Stimulated activated naive B cell treated with anti-CD40 and anti-IgM and Interleukin-4, amounts not matched to agents 10 μg/mL and 1 μg/mL and 100 μg/mL, for 72 hours (primary cell): Measurements from ENCODE around the gene ARHGAP8.

Experiments
- ATAC-seq, 2 donors: fragments of 150-1000 bp; cut with Tn5 transposase; replicated peaks; 2 replicates each; pipeline ENCODE4 v1.10.0; 2021; ENCODE audit warnings: moderate library complexity in 1 of 2
- DNase-seq: peaks from one replicate; pipeline ENCODE4 v3.0.0; 2021
- H3K27ac Mint-ChIP-seq: one replicate; pipeline ENCODE4 v1.8.0; 2022; ENCODE audit warnings: mild to moderate bottlenecking, mixed read lengths
- H3K27me3 Mint-ChIP-seq, 2 donors: one replicate each; pipeline ENCODE4 v1.8.0; 2022; ENCODE audit warnings: mixed read lengths in 2 of 2
- H3K36me3 Mint-ChIP-seq, 2 donors: one replicate each; pipeline ENCODE4 v1.8.0; 2022; ENCODE audit warnings: mixed read lengths in 2 of 2, mild to moderate bottlenecking in 1 of 2
- H3K4me1 Mint-ChIP-seq, 2 donors: one replicate each; pipeline ENCODE4 v1.8.0; 2022; ENCODE audit warnings: mixed read lengths in 2 of 2, mild to moderate bottlenecking in 1 of 2
- H3K4me3 Mint-ChIP-seq, 2 donors: one replicate each; pipeline ENCODE4 v1.8.0; 2022; ENCODE audit warnings: mild to moderate bottlenecking in 2 of 2, mixed read lengths in 2 of 2, moderate library complexity in 1 of 2
- H3K9me3 Mint-ChIP-seq, 2 donors: one replicate each; pipeline ENCODE4 v1.8.0; 2022; ENCODE audit warnings: mixed read lengths in 2 of 2, mild to moderate bottlenecking in 1 of 2

The ARHGAP8 gene

DNA sequence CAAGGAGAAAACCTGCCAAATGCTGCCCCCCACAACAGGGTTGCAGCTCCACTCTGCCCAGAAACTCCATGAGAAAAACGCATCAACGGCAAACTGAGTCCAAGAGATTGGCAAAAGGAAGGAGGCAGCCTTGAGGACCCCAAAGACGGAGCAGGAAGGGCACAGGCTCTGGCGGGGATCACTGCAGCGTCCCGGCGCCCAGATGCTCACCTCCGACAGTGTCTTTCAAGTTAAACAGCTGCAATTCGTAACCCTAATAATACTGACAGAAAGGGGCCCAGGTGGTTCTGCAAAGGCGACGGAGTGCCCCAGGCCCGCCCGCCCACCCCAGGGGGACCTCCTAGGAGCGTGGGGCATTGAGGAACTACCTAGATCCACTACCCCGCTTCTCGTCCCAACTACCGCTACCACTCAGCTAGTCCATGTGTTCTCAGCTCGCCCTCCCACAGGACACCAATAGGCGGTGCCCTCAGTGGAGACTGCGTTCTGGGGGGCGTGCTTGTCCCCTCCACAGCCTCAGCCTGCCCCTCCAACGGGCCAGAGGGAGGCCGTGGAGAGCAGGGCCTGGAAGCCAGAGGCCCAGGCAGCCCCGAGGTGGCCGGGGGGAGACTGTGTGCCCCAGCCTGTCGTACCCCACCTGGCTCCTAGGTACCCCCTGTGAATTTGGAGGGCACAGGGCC is 130.0 kb downstream of the ARHGAP8 start:
- Mint-ChIP-seq H3K36me3 (no peaks in the 10 kb centered on the region), H3K4me3 (no peak overlapping the region), H3K27me3 (peaks cover 0 to 3% of the 10 kb centered on the region in 2 donors), H3K9me3 (no peaks in the 10 kb centered on the region), H3K4me1 (no peaks in the 10 kb centered on the region), H3K27ac (no peak overlapping the region)
- no peak for ATAC-seq
- no peak for DNase-seq

DNA sequence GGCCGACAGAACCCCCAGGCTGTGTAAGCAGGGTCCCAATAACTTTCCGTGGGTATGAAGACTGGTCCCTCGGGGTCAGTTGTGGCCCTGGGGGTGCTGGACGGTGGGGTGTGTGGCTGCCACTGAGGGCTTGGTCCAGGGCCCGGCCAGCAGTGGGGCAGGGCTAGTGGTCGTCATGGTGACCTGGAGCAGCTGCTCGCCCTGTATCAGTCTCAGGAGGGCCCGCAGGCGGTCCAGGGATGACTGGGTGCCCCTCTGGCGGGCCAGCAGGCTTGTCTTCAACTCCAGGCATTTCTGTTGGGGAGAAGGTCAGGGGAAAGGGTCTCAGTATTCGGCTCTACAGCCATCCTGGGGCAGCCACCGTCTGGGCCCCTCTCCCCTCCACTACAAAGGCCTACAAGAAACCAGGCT is 130.6 kb downstream of the ARHGAP8 start:
- H3K9me3 Mint-ChIP-seq, result no peaks in the 10 kb centered on the region
- H3K36me3 Mint-ChIP-seq, result no peaks in the 10 kb centered on the region
- ATAC-seq (no peak), DNase-seq (no peak)
- no peak overlapping the region for H3K4me3 Mint-ChIP-seq
- peaks cover 0 to 3% of the 10 kb centered on the region in 2 donors for H3K27me3 Mint-ChIP-seq
- H3K27ac Mint-ChIP-seq, result no peak overlapping the region
- no peaks in the 10 kb centered on the region for H3K4me1 Mint-ChIP-seq

DNA sequence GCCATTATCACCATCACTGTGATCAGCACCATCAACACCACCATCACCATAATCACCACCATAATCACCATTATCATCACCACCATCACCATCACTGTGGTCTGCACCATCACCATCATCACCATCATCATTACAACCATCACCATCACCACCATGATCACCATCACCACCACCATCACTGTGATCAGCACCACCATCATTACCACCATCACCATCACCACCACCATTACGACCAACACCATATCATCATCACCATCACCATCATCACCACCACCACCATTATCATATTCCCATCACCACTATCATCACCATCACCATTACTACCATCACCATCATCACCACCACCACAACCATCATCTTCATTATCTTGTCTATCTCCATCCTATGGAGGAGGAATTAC is 132.2 kb downstream of the ARHGAP8 start:
- Mint-ChIP-seq H3K27me3 (peaks cover 0 to 3% of the 10 kb centered on the region in 2 donors), H3K27ac (no peak overlapping the region), H3K36me3 (no peaks in the 10 kb centered on the region), H3K9me3 (no peaks in the 10 kb centered on the region), H3K4me1 (no peaks in the 10 kb centered on the region), H3K4me3 (no peak overlapping the region)
- ATAC-seq, result no peak
- no peak for DNase-seq

DNA sequence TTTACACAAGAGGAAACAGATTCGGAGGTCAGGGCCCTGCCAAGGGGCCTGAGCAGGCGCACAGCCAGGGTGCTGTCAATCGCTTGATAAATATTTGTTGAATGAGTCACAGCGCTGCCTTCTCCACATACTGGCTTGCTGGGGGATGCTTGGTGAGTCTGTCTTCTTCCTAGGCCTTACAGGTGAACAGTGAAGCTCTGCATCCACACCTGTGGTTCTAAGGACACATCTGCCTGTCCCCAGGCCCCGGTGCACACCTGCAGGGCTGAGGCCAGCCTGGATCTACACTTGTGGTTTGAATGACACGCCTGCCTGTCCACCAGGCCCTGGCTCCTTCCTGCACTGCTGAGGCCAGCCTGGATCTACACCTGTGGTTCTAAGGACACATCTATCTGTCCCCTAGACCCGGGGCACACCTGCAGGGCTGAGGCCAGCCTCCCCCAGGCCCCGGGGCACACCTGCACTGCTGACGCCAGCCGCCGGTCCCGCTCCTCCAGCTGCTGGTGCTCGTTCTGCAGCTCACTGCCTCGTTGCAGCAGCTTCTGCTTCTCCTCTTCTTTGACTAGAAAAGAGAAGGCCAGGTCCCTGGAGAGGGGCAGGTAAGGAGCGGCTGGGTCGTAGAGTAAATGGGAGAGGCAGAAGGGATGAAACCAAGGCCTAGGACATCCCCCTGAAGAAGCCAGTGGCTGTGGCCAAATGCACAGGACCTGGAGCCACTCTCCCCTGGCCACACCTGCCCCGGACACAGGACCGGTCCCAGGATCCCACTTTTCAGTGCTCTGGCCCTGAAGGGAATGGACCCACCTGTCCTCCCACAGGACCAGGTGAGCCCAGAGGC is 132.8 kb downstream of the ARHGAP8 start:
- H3K27ac Mint-ChIP-seq, result no peak overlapping the region
- ATAC-seq (no peak), DNase-seq (no peak)
- peaks cover 0 to 3% of the 10 kb centered on the region in 2 donors for H3K27me3 Mint-ChIP-seq
- H3K4me1 Mint-ChIP-seq, result no peaks in the 10 kb centered on the region
- H3K9me3 Mint-ChIP-seq, result no peaks in the 10 kb centered on the region
- H3K36me3 Mint-ChIP-seq, result no peaks in the 10 kb centered on the region
- H3K4me3 Mint-ChIP-seq, result no peak overlapping the region

DNA sequence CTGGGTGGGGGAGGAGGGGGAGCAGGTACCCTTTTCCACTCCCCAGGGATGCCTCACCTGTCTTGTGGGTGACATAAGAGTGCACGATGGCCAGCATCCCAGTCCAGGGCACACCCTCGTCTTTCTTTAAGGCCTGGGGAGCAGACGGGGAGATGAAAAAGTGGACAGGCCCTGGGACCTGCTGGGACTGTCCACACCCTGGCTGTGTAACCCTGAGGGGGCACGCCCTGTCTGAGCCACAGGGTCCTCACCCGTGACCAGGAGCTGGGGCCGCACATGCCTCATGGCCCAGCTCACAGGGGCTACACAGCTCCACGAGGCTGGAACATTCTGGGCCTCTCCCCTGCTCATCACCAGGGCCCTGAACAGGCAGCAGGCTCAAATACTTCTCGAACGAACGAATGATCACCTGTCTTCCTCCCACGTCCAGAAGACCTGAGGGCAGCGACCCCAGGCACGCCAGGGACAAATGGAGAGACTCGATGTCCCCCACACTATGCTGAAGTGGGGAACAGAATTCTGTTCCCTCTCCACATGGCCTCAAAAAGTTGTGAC is 133.5 kb downstream of the ARHGAP8 start:
- DNase-seq (no peak), ATAC-seq (no peak)
- Mint-ChIP-seq H3K9me3 (no peaks in the 10 kb centered on the region), H3K27me3 (peaks cover 0 to 3% of the 10 kb centered on the region in 2 donors), H3K36me3 (no peaks in the 10 kb centered on the region), H3K4me3 (no peak overlapping the region), H3K4me1 (no peaks in the 10 kb centered on the region), H3K27ac (no peak overlapping the region)

DNA sequence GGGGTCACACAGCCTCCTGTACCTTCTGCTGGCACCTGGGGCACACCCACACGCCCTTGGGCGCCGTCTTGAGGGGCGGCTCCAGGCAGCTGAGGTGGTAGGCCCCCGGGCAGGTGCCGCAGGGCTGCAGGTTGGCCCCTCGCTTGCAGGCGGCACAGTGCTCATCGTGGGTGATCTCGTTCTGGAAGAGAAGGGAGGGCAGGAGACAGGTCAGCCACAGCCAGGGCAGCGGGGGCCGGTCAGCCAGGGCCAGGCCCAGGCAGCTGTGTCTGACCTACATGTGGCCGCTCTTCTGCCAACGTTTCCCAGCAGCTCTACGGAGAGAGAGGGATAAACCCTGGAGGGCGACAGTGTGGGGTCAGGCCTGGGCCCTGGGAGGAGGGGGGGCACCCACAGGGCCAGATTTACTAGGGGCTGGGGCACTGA is 135.6 kb downstream of the ARHGAP8 start:
- Mint-ChIP-seq H3K27me3 (peaks cover 0 to 3% of the 10 kb centered on the region in 2 donors), H3K4me3 (no peak overlapping the region), H3K9me3 (no peaks in the 10 kb centered on the region), H3K36me3 (no peaks in the 10 kb centered on the region), H3K27ac (no peak overlapping the region), H3K4me1 (no peaks in the 10 kb centered on the region)
- no peak for DNase-seq
- ATAC-seq, result no peak

DNA sequence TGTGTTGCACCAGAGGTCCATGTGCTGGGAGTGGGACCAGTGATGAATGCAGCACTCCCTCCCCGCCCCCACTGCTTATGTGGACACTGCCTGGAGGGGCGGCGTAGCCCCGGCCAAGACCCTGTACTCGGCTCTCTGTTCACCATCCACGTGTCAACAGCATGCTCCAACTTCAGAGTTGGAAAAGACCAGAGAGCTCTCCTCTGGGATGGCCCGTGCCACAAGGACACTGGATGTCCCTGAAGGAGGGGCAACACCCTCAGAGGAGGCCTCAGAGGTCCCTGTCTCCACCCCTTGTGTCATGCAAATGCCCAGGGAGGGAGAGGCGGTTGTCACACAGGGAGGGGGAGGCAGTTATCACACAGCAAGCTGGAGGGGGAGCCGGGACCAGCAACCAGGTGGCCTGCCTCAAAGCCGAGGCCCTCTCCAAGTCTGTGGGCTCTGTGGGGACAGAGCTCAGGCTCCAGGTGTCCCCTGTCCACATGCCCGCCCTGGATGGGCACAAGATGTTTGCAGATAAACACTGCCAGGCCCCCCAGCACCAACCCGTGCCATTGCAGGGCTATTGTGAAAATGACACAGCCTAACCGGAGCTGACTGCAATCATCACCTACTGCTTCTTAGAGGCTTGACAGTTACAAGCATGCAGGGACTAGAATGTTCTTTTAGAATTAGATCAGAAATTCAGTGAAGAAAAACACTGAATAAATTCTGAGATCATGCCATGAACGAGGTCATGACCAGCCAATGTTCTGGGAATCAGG is 136.3 kb downstream of the ARHGAP8 start:
- no peaks in the 10 kb centered on the region for H3K9me3 Mint-ChIP-seq
- DNase-seq (no peak), ATAC-seq (no peak)
- H3K36me3 Mint-ChIP-seq, result no peaks in the 10 kb centered on the region
- H3K27me3 Mint-ChIP-seq, result peaks cover 0 to 3% of the 10 kb centered on the region in 2 donors
- no peak overlapping the region for H3K4me3 Mint-ChIP-seq
- H3K27ac Mint-ChIP-seq, result no peak overlapping the region
- no peaks in the 10 kb centered on the region for H3K4me1 Mint-ChIP-seq

DNA sequence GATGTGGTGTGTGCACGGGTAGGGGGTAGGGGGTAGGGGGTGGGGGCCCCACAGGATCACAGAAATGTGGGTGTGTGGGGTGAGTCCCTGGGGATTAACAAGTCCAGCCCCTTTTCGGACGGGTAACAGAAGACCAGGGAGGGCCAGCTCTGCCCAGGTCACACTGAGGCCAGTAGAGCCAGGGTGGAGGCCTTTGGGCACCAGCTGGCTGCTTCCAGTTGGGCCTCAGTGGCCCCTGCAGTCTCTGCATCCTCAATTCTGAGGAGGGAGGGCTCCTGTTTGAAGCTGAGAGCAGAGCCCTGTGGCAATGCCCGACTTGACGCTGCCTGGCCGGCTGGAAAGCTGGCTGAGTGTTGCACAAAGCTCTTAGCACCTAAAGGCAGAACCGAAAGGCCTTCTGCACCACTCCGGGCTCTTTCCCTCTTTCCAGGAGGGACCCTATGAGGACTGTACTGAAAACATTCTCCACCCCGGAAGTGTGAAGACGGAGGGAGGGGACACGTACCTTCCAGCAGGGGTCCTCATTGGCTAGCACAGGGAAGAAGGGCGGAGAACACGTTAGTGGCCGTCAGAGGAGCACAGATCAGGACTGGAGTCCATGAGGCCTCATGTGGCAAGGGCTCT is 137.0 kb downstream of the ARHGAP8 start:
- ATAC-seq (no peak), DNase-seq (no peak)
- no peaks in the 10 kb centered on the region for H3K4me1 Mint-ChIP-seq
- H3K9me3 Mint-ChIP-seq, result no peaks in the 10 kb centered on the region
- no peaks in the 10 kb centered on the region for H3K36me3 Mint-ChIP-seq
- no peak overlapping the region for H3K27ac Mint-ChIP-seq
- no peak overlapping the region for H3K4me3 Mint-ChIP-seq
- H3K27me3 Mint-ChIP-seq, result peaks cover 0 to 3% of the 10 kb centered on the region in 2 donors

DNA sequence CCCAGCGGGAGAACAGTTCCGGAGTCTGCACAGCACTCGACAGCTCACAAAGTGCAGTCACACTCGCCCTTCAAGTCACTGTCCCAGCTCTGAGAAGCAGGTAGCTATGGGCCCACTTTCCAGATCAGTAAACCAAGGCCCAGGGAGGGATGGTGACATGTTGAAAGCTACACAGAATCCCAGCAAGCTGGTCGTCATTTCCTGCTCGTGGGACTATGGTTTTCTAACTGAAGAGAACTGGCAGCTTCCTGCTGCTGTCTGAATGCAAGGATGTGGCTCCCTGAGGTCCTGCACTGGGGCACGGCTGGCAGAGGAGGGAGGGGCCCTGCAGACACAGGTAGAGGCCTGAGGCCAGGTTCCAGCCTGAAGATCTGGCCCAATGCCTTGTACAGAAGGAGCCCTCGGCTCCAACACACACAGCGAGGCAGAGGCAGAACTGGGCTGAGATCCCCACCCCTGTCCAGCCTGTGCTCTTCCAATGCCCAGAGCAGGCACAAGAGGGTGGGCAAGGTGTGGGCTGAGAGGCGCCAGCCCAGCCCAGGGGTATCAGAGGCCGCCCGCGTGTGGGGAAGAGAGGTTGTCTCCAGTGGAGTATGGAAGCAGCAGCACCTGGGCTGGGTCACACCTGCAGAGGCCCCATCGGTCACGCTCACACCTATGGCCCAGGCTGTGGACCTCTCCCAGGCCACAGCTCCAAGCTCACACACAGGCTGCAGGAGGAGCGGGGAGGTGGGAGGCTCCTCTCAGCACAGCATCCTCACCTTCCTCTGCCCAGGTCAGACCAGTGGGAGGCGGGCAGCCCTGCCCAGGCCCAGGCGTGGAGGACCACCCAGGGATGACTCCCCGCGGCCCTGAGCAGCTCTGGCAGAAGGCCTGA is 138.3 kb downstream of the ARHGAP8 start:
- no peaks in the 10 kb centered on the region for H3K36me3 Mint-ChIP-seq
- ATAC-seq (peak in 1 of 2 donors; percentile 19), DNase-seq (no peak)
- no peak overlapping the region for H3K27ac Mint-ChIP-seq
- no peaks in the 10 kb centered on the region for H3K4me1 Mint-ChIP-seq
- H3K4me3 Mint-ChIP-seq, result no peak overlapping the region
- H3K9me3 Mint-ChIP-seq, result no peaks in the 10 kb centered on the region
- peaks cover 0 to 3% of the 10 kb centered on the region in 2 donors for H3K27me3 Mint-ChIP-seq

DNA sequence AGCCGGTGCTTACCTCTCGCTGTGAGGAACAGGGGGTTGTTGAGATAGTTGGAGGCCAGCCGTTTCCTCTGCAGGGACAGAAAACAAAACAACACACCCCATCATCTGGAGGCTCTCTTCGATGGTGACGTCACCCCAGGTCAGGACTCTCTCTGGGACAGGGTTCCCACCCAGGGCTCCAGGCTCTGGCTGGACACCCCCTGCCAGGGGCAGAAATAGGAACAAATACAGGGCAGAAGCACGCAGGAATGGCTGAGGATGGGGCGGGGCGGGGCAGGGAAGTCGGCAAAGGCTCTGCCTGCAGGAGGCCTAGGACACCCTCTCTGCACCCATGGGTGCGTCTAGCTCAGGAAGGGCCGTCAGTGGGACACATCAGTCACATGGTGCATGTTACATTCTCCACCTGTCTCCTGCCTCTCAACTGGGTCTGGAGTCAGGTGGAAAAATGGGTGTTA is 138.9 kb downstream of the ARHGAP8 start:
- DNase-seq (no peak), ATAC-seq (no peak)
- Mint-ChIP-seq H3K27me3 (no peaks in the 10 kb centered on the region), H3K36me3 (no peaks in the 10 kb centered on the region), H3K27ac (no peak overlapping the region), H3K9me3 (no peaks in the 10 kb centered on the region), H3K4me1 (no peaks in the 10 kb centered on the region), H3K4me3 (no peak overlapping the region)

DNA sequence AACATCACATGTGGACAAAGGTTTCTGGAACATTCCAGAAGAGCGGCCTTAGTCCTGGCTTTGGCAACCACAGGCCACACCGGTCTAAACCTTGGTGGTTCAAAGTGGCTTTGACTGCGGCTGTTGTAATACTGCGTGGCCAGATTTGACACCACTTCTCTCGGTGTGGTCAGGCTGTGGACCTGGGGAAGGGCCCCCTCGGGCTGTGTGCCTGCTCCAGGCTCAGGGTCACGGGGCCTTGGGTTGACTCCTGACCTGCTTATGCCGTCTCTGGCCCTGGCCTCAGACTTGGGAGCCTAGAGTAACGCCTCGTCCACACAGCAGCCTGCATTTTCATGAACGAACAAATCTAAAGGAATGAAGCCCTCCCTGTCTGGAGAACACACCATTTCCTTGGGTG is 139.4 kb downstream of the ARHGAP8 start:
- H3K4me3 Mint-ChIP-seq, result no peak overlapping the region
- no peaks in the 10 kb centered on the region for H3K36me3 Mint-ChIP-seq
- no peak overlapping the region for H3K27ac Mint-ChIP-seq
- DNase-seq, result no peak
- no peak for ATAC-seq
- H3K9me3 Mint-ChIP-seq, result no peaks in the 10 kb centered on the region
- H3K27me3 Mint-ChIP-seq, result no peaks in the 10 kb centered on the region
- H3K4me1 Mint-ChIP-seq, result no peaks in the 10 kb centered on the region

DNA sequence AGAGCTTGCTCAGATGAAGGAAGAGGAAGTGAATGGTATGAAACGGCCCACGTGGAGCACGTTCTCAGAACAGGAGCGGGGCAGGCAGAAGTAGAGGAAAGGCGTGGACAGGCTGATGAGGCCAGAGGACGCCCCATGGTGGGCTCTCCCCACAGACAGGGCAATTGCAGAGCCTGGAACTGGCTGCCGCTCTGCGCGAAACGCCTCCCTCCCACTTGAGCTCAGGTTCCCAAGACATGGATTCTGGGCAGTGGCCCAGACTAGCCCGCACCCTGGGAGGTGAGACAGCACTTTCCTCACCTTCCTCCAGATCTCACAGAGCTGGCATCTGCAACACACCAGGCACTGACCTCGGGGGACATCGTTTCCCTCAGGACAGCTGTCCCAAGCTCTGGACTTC is 139.9 kb downstream of the ARHGAP8 start:
- Mint-ChIP-seq H3K4me1 (no peaks in the 10 kb centered on the region), H3K36me3 (no peaks in the 10 kb centered on the region), H3K9me3 (no peaks in the 10 kb centered on the region), H3K27me3 (no peaks in the 10 kb centered on the region), H3K4me3 (no peak overlapping the region), H3K27ac (no peak overlapping the region)
- no peak for DNase-seq
- no peak for ATAC-seq
